NT2/D1 (cell line): ENCODE results near the gene CCDC93.

Experiments
- SUZ12 ChIP-seq: IDR thresholded peaks from 2 replicates; pipeline ENCODE4 v1.6.1; 2011; ENCODE audit not compliant: insufficient read length, insufficient read depth; ENCODE audit errors: extremely low read depth
- YY1 ChIP-seq: IDR thresholded peaks from 2 replicates; pipeline ENCODE4 v1.6.1; 2011; ENCODE audit not compliant: insufficient read length, insufficient read depth
- ZNF274 ChIP-seq: IDR thresholded peaks from 2 replicates; pipeline ENCODE4 v1.6.1; 2011; ENCODE audit warnings: mild to moderate bottlenecking, low read depth, low read length

- no peak for TF ChIP-seq YY1
- TF ChIP-seq SUZ12: no peak
- no peak for TF ChIP-seq ZNF274
Observed at GRCh38 chr2:117961201-117961600, 52.7 kb downstream of the CCDC93 start.
